GM10847 (cell line): ENCODE data around the gene FRMD4A.

Source experiments
- POLR2A ChIP-seq: IDR thresholded peaks from 2 replicates; pipeline ENCODE4 v1.6.1; 2011; ENCODE audit not compliant: insufficient read length; ENCODE audit errors: extremely low read depth

FRMD4A gene

DNA sequence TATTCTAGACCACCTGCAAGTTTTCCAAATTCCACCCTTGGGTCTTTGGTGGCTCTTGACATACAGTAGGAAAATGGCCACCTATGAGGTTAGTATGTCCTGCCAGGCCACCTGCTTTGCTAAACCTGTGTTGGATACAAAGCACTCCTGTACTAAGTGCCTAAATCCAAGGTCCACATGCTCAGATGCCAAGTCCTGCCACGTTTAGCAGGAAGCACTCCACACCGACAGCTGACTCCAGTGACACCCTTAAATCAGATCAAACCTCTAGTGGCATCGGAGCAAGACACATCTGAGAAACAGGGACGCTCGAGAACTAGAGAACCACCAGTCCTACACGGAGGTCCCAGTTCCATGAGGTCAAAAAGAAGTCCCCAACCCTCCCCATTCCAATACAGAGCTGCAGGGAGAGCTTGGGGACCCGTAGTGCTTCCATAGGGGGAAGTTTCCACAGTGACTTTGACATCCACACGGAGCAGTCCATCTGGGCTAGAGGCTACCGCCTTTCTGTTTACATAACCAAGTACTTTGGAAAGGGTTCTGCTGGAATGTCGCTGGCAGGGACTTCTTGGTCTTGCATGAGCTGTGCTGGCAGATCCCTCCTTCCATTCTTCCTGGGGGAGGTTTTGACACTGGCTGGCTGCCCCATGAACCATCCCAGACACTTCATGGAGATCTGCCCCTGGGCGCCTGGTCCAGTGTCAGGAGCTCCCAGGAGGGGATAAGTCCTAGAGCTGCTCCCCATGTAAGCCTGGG lies 453.4 kb downstream of the FRMD4A start:
- no peak for TF ChIP-seq POLR2A

DNA sequence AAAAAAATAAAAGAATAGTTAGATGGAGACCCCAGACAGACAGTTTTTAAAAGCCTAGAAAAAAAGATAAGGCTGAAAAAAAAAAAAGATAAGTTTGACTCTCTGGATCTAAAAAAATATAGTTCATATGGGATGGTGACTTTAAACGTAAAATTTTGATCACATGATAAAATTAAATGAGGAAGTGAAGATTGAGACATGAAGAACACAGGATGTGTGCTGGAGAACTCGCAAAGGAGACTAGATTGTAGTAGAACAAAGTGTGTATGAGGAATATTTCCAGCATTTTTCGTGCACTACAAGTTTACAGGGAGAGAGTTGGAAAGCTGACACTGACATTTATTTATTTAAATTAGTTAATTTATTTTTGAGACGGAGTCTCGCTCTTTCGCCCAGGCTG lies 457.5 kb downstream of the FRMD4A start:
- no peak for TF ChIP-seq POLR2A

DNA sequence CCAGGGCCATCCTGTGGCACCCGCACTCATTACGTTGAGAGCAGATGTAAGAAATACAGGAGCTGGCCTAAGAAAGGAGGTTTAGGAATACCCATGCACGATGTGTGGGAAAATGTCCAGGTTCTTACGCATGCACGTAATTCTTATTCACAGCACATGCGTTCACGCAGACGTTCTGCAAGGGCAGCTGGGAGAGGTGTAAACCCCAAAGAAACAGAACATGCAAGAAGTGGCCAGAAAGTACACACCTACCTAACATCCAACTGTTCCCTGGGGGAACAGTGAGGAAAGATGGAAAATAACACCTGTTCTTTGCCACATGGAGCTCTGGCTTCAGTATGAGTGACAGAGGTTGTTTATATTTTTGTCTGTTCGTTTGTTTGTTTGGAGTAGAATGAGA lies 458.3 kb downstream of the FRMD4A start:
- no peak for TF ChIP-seq POLR2A

DNA sequence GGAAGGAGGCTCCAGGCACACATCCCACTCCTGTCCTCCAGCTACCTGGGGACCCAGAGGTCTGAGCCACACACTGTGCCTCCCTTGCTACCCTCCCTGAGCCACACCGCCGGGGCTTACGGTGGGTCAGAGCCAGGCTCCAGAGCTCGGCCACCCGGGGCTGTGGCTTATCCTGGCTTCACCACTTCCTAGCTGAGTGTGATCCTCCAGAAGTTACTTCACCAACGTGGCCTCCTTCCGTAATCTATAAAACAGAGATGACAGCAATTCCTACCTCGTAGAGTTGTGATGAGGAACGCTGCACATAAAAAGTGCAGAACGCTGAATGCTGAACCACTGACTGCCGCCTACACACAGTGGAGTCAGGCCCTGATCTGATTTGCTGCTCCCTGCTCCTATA lies 458.9 kb downstream of the FRMD4A start:
- no peak for TF ChIP-seq POLR2A

DNA sequence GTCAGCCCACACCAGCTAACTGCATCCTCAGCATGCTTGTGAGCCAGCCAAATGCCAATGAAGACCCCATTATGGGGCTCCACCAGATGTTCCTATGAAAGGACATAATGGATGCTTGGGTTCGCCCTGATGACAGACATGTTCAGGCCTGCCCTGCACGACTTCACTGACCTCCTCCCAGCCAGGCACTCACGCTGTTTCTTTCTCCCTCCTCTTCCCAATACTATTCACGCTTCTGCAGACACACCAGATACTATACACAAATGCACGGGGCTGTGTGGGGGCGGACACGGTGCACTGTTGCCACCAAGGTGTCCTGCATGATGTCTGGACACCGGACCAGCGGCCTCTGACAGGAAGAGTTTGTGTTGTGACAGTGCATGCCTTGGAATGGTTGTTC lies 459.7 kb downstream of the FRMD4A start:
- no peak for TF ChIP-seq POLR2A

DNA sequence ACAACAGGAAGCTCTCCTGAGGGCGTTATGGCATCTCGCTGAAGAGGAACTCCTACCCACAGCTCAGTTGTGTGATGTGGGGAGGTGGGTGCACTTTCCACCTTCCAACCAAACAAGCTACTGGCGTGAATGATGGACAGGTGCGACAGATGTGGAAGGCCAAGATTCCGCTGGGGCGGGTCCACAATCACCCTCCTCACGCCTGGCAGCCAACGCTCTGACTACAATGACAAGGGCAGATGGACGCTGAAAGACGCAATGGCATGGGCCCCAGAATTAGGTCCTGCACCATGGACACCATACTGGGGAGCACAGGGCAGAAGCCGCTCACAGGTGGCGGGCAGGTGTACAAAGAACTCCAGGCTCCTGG lies 461.4 kb downstream of the FRMD4A start:
- no peak for TF ChIP-seq POLR2A

DNA sequence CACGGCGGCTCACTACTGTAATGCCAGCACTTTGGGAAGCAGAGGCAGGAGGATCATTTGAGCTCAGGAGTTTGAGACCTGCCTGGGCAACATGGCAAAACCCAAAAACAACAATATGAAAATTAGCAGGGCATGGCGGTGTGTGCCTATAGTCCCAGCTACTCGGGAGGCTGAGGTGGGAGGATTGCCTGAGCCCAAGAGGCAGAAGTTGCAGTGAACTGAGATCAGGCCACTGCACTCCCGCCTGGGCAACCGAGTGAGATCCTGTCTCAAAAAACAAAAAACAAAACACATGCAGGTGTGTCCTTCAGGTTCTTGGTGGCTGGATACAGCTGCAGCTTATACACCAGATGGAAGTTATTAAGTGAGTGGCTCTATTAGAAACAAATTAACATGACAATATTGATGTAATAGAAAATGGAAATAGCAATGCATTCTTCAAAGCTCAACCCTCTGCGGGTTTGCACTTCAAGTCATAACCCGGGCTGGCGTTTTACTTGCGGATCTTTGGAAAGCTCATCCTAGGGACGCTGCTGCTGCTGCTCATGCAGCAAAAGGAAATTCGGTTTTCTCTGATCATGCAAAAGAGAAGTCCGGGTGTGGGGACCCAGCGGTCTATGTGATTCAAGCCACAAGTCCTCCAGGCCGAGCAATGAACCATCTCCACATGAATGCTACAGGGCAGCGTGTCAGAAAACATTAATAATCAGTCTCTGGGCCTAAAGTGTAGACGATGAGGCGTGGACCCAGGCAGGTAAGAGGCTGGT lies 462.0 kb downstream of the FRMD4A start:
- no peak for TF ChIP-seq POLR2A

DNA sequence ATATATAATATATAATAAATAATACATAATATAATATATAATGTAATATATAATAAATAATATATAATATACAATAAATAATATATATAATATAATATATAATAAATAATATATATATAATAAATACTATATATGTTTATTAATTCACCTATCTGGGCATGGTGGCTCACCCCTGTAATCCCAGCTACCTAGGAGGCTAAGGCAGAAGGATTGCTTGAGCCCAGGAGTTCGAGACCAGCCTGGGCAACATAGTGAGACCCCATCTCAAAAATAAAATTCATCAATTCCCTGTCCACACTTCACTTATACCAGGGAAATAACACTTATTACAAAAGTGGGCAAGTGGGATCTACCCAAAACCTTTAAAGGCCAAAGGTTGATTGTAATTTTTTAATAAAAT lies 462.9 kb downstream of the FRMD4A start:
- no peak for TF ChIP-seq POLR2A

DNA sequence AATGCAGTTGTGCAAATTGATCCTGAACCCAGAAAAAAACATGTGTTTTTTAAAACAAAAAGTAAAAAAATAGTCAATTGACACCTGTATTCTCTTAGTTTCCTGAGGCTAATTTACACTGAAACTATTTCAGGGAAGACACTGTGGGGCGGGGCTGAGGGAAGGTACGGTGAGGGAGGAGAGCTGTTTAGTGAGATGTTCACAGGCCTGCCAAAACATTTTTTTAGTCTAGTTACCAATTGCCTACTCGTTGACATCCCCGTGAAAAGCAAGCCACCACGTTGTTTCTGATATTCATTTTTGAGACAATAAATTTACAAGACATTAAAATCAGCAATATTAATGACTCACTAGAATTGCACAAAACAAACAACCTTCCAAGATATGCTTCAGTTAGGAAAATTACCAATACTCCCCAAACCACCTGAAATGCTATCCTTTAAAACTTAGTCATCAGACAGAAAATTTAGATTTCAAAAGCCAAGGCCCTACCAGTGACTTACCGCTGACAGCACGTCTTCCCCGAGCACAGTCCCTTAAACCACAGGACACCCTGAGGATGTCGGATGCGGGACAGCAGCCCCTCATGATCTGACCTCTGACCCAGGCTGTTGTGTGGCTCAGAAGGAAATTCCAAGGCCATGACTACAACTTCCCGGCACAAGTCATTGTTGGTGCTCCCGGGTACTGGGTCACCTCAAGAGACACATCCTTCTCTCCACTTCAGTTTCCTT lies 464.8 kb downstream of the FRMD4A start:
- no peak for TF ChIP-seq POLR2A

DNA sequence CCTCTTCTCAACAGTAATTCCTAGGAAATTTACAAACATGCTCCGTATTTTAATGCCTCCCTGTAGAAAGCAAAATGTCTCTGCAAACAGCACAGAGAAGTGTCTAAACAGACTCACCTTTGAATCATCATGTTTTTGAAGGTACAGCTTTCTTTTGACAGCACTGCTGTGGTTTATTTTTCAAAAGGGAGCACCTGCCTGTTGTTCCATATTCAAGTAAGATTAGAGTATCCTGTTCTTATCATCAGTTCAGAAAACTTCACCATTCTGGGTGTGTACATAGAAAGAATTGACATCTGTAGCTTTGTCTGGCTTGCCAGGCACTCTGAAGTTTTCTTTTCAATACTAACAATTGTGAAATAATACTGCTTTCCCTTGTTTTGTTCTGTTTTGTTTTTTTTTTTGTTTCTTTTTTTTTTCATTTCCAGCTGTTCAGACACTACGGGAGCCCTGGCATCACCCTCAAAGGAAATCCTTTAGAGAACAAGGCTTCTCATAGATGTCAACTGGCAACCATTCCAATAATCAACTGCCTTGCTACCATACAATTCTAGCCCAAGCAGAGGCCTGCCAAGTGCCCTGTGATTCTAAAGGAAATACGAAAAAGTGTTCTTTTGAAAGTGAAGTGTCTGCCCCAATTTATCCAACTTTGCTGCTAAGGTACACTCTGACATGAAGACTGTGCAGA lies 468.0 kb downstream of the FRMD4A start:
- no peak for TF ChIP-seq POLR2A

DNA sequence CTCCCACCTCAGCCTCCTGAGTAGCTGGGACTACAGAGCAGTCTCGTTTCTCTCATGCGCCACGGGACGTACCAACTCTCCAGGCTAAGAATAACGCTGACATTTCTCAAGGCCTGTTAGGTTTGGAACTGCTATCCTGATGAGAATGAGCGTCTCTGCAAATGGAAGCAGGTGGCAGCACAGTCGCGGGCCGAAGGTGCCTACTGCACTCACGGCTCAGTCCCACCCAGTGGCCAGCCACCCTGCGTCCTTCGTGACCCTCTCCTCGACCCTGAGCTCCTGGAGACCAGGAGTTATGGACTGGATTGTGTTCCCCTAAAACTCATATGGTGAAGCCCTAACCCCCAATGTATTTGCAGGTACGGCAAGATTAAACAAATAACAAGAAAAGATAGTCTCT lies 469.8 kb downstream of the FRMD4A start:
- TF ChIP-seq POLR2A: no peak

DNA sequence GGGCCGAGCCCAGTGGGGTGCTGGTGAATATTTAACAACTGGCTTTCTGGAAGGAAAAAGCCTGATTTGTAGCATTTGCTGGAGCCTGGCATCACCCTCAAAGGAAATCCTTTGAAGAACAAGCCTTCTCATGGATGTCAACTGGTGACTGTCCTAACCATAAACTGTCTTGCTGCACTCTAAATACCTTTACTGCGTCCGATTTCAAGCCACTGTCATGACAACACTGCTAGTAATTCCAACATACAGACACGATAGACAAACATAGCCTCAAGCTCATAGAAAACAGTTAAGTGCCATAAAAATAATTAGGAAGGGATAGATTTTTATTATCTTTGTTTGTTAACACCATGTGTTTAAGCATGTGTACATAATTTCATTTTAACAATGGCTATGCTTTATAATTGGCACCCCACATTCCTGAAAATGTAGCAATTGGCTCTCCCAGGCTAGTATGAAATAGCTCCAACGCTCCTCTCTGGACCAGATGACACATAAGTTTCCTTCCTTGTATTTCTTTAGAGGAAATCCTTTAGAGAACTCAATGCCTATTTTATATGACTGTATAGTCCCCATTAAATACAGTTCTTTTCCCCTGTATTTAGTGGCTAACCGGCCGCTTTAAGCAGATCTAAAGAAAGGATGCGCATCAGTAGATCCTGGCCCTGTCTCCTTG lies 470.6 kb downstream of the FRMD4A start:
- no peak for TF ChIP-seq POLR2A

DNA sequence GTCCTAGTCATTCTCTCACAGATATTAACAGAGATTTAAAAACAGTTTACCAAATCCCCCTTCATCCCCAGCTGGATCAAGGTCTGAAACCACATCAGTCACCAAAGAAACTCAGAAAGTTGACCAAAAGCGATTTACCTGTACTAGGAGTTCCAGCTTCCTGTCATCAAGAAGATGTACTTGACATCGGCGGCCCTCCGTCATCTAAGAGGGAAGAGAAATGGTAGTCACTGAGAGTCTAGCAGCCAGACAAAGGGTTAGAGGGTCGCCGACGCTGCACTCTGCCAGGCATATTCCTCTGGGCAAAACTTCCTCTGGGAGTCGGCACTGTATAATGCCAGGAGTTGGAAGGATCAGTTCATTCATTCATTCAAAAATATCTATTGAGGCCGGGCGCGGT lies 472.0 kb downstream of the FRMD4A start:
- TF ChIP-seq POLR2A: no peak

DNA sequence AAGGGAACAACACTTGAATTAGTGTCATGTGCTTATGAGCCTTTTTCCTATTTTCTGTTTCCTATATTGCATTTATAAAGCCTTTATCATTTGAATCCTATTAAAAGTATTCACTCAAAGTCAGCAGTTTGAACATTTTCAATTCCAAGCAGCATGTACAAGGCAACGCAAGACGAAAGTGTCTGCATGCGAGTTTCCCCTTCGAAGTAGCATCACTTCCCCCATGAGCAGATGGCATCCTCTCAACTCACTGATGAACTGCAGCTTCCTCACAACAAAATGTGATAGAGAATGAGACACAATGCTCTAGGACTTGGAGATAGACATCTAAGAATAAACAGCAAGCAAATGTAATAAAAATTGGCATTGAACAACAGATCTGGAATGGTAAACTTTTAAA lies 473.3 kb downstream of the FRMD4A start:
- no peak for TF ChIP-seq POLR2A

DNA sequence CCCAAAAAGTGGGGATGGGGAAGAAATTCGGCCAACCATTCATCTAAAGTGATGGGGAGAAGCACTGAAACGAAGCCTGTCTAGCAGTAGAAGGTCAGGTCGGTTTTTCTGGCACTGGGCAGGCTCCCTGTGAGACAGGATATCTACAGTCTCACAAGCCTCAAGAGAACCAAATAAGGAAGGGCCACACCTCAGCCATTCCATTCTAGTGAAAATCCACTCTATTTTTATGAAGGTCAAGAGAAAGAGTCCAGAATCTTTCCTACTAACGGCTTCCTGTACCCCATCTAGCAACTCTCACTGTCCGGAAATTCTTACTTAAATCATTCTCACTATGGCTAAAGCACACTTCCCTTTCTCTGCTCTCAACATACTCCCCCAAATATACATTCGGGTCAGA lies 476.9 kb downstream of the FRMD4A start:
- no peak for TF ChIP-seq POLR2A
